ENCODE results near the gene RASD1.

- TF ChIP-seq CTCF (conservative IDR thresholded peaks at IDR 0.05) (no peak), EZH2 (IDR thresholded peaks at IDR 0.05; ENCODE audit: low read depth) (no peak)
Measured at GRCh38 chr17:17528696-17529652, 32.8 kb upstream of the RASD1 start.

All from PC-9 (cell line).